ENCODE data around the gene BTBD7. TPM values are rescaled to one million over a fixed set of nuclear protein-coding genes. Genes with fewer than 3 reads are reported as not detected.

BTBD7 gene
- total and polyA plus RNA-seq, 2 experiments from 2014 or later, result 24.4 to 32.8 TPM

DNA sequence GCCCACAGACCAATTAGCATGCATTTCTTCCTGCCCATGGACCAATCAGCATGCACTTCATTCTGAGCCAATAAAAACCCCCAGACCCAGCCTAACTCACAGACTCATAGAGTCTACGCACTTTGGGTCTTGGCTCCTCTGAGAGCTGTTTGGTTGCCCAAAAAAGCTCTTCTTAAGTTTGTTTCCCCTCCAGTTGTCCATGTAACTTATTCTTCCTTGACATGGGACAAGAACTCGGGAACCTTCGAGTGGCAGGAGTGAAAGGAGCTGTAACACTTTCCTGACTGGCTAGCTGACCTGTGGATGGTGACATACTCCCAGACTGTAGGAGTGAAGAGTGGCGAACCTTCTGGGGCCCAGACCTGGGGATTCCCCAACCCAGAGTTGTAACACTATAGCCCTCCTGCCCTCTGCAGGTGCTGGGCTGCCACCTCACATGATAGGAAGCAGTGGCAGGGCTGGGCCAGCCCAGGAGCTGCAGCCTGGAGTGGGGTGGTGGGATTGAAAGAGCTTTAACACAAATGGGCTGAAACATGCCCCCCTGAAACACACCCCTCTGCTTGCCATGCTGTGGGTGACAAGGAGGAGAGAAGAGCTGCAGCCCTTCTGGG lies 4.4 kb upstream of the BTBD7 start (continued):
- TF ChIP-seq, protein P1, sequence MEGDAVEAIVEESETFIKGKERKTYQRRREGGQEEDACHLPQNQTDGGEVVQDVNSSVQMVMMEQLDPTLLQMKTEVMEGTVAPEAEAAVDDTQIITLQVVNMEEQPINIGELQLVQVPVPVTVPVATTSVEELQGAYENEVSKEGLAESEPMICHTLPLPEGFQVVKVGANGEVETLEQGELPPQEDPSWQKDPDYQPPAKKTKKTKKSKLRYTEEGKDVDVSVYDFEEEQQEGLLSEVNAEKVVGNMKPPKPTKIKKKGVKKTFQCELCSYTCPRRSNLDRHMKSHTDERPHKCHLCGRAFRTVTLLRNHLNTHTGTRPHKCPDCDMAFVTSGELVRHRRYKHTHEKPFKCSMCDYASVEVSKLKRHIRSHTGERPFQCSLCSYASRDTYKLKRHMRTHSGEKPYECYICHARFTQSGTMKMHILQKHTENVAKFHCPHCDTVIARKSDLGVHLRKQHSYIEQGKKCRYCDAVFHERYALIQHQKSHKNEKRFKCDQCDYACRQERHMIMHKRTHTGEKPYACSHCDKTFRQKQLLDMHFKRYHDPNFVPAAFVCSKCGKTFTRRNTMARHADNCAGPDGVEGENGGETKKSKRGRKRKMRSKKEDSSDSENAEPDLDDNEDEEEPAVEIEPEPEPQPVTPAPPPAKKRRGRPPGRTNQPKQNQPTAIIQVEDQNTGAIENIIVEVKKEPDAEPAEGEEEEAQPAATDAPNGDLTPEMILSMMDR (conservative IDR thresholded peaks at IDR 0.05; ENCODE audit: low read depth in 2 of 2), result no peak
- TF ChIP-seq POLR2AphosphoS5 (IDR thresholded peaks at IDR 0.05; ENCODE audit: low read depth) (no peak), CREB1 (CRISPR knock-in tag; IDR thresholded peaks at IDR 0.05; ENCODE audit: low read depth) (no peak)

DNA sequence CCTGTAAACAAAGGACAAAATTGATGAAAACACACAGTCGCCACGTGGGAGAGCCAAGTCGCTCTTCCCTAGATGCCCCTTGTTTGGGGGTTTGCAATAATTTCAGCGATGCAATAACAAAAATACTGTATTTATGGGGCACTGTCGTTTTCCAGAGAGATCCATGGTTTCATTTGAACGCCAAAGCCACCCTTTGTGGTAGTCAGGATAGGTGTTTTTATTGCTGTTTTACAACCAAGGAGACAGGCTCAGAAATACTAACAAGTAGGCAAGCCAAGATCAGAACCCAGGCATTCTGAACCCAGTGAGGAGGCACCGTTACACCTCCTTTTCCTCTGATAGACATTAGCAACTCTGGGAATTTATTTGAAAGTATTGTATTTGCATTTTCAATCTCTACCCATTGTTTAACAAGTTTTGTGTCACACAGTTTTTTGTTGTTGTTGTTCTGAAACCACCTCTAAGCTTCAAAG lies 831 bp upstream of the BTBD7 start:
- Mint-ChIP-seq H3K27me3 (ENCODE audit: insufficient read depth, low read depth, poor library complexity) (peaks cover 13% of the 10 kb centered on the region), H3K4me3 (peak overlapping the region; percentile 93), H3K36me3 (ENCODE audit: low read depth) (peaks cover 32% of the 10 kb centered on the region), H3K27ac (peak overlapping the region; percentile 86), H3K9me3 (peaks cover 28% of the 10 kb centered on the region), H3K4me1 (peaks cover 40% of the 10 kb centered on the region)
- Histone ChIP-seq H3K27me3 (ENCODE audit: insufficient read depth) (no peaks in the 10 kb centered on the region), H2AFZ (peak overlapping the region; percentile 57; the same call in 1 of the 2 replicates), H3F3A (replicated peaks; ENCODE audit: low read depth) (0 out of 2 replicates have a peak, but pooled peaks cover 4% of the 10 kb centered on the region), H3K4me1 (ENCODE audit: insufficient read depth) (peaks cover 28% of the 10 kb centered on the region; the same call in 1 of the 2 replicates), H3K27ac (ENCODE audit: low read depth) (peak overlapping the region; percentile 78; the same call in 1 of the 2 replicates), H3K36me3 (ENCODE audit: insufficient read depth) (peaks cover 10% of the 10 kb centered on the region), H3K4me2 (peak overlapping the region; percentile 93), H3K4me3 (peak overlapping the region; percentile 87), H3K79me2 (replicated peaks; ENCODE audit: insufficient read depth) (peaks cover 36% of the 10 kb centered on the region), H3K9me2 (ENCODE audit: insufficient read depth) (no peaks in the 10 kb centered on the region), H4K20me1 (replicated peaks; ENCODE audit: insufficient read depth) (peaks cover 29% of the 10 kb centered on the region)
- DNase-seq (ENCODE audit: low spot score) (no peak), ATAC-seq (no peak)
- TF ChIP-seq, protein P2, sequence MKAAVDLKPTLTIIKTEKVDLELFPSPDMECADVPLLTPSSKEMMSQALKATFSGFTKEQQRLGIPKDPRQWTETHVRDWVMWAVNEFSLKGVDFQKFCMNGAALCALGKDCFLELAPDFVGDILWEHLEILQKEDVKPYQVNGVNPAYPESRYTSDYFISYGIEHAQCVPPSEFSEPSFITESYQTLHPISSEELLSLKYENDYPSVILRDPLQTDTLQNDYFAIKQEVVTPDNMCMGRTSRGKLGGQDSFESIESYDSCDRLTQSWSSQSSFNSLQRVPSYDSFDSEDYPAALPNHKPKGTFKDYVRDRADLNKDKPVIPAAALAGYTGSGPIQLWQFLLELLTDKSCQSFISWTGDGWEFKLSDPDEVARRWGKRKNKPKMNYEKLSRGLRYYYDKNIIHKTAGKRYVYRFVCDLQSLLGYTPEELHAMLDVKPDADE (IDR thresholded peaks at IDR 0.05), result no peak
- TF ChIP-seq ZNF114 (CRISPR knock-in tag; IDR thresholded peaks at IDR 0.05) (no peak), STAT1 (IDR thresholded peaks at IDR 0.05; ENCODE audit: unreplicated experiment) (no peak), EZH2 (IDR thresholded peaks at IDR 0.05; ENCODE audit: low read depth, unreplicated experiment) (no peak), JUNB (IDR thresholded peaks at IDR 0.05; ENCODE audit: unreplicated experiment) (no peak), CREB1 (CRISPR knock-in tag; IDR thresholded peaks at IDR 0.05; ENCODE audit: low read depth) (no peak), ZNF331 (CRISPR knock-in tag; IDR thresholded peaks at IDR 0.05; ENCODE audit: low read depth) (no peak), NANOG (IDR thresholded peaks at IDR 0.05; ENCODE audit: borderline replicate concordance) (no peak)
- TF ChIP-seq, protein P3, sequence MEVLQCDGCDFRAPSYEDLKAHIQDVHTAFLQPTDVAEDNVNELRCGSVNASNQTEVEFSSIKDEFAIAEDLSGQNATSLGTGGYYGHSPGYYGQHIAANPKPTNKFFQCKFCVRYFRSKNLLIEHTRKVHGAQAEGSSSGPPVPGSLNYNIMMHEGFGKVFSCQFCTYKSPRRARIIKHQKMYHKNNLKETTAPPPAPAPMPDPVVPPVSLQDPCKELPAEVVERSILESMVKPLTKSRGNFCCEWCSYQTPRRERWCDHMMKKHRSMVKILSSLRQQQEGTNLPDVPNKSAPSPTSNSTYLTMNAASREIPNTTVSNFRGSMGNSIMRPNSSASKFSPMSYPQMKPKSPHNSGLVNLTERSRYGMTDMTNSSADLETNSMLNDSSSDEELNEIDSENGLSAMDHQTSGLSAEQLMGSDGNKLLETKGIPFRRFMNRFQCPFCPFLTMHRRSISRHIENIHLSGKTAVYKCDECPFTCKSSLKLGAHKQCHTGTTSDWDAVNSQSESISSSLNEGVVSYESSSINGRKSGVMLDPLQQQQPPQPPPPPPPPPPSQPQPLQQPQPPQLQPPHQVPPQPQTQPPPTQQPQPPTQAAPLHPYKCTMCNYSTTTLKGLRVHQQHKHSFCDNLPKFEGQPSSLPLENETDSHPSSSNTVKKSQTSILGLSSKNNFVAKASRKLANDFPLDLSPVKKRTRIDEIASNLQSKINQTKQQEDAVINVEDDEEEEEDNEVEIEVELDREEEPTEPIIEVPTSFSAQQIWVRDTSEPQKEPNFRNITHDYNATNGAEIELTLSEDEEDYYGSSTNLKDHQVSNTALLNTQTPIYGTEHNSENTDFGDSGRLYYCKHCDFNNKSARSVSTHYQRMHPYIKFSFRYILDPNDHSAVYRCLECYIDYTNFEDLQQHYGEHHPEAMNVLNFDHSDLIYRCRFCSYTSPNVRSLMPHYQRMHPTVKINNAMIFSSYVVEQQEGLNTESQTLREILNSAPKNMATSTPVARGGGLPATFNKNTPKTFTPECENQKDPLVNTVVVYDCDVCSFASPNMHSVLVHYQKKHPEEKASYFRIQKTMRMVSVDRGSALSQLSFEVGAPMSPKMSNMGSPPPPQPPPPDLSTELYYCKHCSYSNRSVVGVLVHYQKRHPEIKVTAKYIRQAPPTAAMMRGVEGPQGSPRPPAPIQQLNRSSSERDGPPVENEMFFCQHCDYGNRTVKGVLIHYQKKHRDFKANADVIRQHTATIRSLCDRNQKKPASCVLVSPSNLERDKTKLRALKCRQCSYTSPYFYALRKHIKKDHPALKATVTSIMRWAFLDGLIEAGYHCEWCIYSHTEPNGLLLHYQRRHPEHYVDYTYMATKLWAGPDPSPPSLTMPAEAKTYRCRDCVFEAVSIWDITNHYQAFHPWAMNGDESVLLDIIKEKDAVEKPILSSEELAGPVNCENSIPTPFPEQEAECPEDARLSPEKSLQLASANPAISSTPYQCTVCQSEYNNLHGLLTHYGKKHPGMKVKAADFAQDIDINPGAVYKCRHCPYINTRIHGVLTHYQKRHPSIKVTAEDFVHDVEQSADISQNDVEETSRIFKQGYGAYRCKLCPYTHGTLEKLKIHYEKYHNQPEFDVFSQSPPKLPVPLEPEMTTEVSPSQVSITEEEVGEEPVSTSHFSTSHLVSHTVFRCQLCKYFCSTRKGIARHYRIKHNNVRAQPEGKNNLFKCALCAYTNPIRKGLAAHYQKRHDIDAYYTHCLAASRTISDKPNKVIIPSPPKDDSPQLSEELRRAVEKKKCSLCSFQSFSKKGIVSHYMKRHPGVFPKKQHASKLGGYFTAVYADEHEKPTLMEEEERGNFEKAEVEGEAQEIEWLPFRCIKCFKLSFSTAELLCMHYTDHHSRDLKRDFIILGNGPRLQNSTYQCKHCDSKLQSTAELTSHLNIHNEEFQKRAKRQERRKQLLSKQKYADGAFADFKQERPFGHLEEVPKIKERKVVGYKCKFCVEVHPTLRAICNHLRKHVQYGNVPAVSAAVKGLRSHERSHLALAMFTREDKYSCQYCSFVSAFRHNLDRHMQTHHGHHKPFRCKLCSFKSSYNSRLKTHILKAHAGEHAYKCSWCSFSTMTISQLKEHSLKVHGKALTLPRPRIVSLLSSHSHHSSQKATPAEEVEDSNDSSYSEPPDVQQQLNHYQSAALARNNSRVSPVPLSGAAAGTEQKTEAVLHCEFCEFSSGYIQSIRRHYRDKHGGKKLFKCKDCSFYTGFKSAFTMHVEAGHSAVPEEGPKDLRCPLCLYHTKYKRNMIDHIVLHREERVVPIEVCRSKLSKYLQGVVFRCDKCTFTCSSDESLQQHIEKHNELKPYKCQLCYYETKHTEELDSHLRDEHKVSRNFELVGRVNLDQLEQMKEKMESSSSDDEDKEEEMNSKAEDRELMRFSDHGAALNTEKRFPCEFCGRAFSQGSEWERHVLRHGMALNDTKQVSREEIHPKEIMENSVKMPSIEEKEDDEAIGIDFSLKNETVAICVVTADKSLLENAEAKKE (CRISPR knock-in tag; IDR thresholded peaks at IDR 0.05), result no peak
- TF ChIP-seq, protein P1 (conservative IDR thresholded peaks at IDR 0.05; ENCODE audit: low read depth in 2 of 2), result no peak

Measured in GM23338 (cell line).